Astrocyte (in vitro differentiated cells and primary cell): ENCODE measurements around the gene RCE1. TPM values are rescaled to one million over a fixed set of nuclear protein-coding genes. Genes with fewer than 3 reads are reported as not detected.

ENCODE experiments used
- DNase-seq: peaks from one replicate; pipeline ENCODE4 v3.0.0-alpha.2; 2010; ENCODE audit warnings: low read depth
- FAIRE-seq: peaks from 2 replicates; lab custom pipeline; 2011; peaks lifted over from hg19 to GRCh38; lab: Jason Lieb, UNC
- H2AFZ ChIP-seq: 2 replicates; pipeline ENCODE4 v1.6.0; 2012; ENCODE audit warnings: low read depth, low read length, inconsistent platforms
- H3K27ac ChIP-seq: 2 replicates; pipeline ENCODE4 v1.5.1; 2011; ENCODE audit warnings: low read depth, low read length, inconsistent platforms
- H3K27me3 ChIP-seq: 2 replicates; pipeline ENCODE4 v1.6.0; 2011; ENCODE audit warnings: low read length, inconsistent platforms; ENCODE audit not compliant: insufficient read depth
- H3K36me3 ChIP-seq: 2 replicates; pipeline ENCODE4 v1.5.1; 2011; ENCODE audit warnings: low read length, inconsistent platforms; ENCODE audit not compliant: insufficient read depth
- H3K4me1 ChIP-seq: 2 replicates; pipeline ENCODE4 v1.5.1; 2011; ENCODE audit warnings: low read length, inconsistent platforms; ENCODE audit not compliant: insufficient read depth
- H3K4me2 ChIP-seq: 2 replicates; pipeline ENCODE4 v1.6.0; 2012; ENCODE audit warnings: low read length, inconsistent platforms
- H3K4me3 ChIP-seq: 2 replicates; pipeline ENCODE4 v1.5.1; 2011; ENCODE audit warnings: low read depth, mild to moderate bottlenecking, low read length, inconsistent platforms; ENCODE audit not compliant: insufficient read depth
- H3K79me2 ChIP-seq: 2 replicates; pipeline ENCODE4 v1.6.0; 2012; ENCODE audit warnings: mild to moderate bottlenecking, low read length, inconsistent platforms; ENCODE audit not compliant: insufficient read depth
- H3K9ac ChIP-seq: 2 replicates; pipeline ENCODE4 v1.6.0; 2012; ENCODE audit warnings: mild to moderate bottlenecking, low read length, inconsistent platforms
- H3K9me3 ChIP-seq: 2 replicates; pipeline ENCODE4 v1.5.1; 2012; ENCODE audit warnings: low read depth, mild to moderate bottlenecking, low read length, inconsistent platforms; ENCODE audit not compliant: insufficient read depth
- H4K20me1 ChIP-seq: 2 replicates; pipeline ENCODE4 v1.6.0; 2012; ENCODE audit warnings: low read length, inconsistent platforms; ENCODE audit not compliant: insufficient read depth
- H3K27ac Mint-ChIP-seq: one replicate; pipeline ENCODE4 v1.8.0; 2021; ENCODE audit warnings: mild to moderate bottlenecking, mixed read lengths; ENCODE audit not compliant: unreplicated experiment
- H3K27me3 Mint-ChIP-seq: one replicate; pipeline ENCODE4 v1.8.0; 2021; ENCODE audit warnings: low read depth, mixed read lengths; ENCODE audit not compliant: unreplicated experiment
- H3K36me3 Mint-ChIP-seq: one replicate; pipeline ENCODE4 v1.8.0; 2021; ENCODE audit warnings: low read depth, mixed read lengths; ENCODE audit not compliant: unreplicated experiment
- H3K4me1 Mint-ChIP-seq: one replicate; pipeline ENCODE4 v1.8.0; 2021; ENCODE audit warnings: low read depth, mixed read lengths; ENCODE audit not compliant: unreplicated experiment
- H3K4me3 Mint-ChIP-seq: one replicate; pipeline ENCODE4 v1.8.0; 2021; ENCODE audit warnings: mild to moderate bottlenecking, moderate library complexity, mixed read lengths; ENCODE audit not compliant: unreplicated experiment
- H3K9me3 Mint-ChIP-seq: one replicate; pipeline ENCODE4 v1.8.0; 2021; ENCODE audit warnings: mild to moderate bottlenecking, mixed read lengths; ENCODE audit not compliant: unreplicated experiment
- EZH2 ChIP-seq: IDR thresholded peaks from 2 replicates; pipeline ENCODE4 v1.6.1; 2012; ENCODE audit warnings: mild to moderate bottlenecking, low read length, inconsistent platforms; ENCODE audit not compliant: insufficient read depth
- total RNA-seq: library from RNA; stranded (reverse); gene quantifications from 2 replicates; pipeline ENCODE4 v1.2.1, GENCODE V29; 2021
- TF ChIP-seq, protein P1 (sequence below): IDR thresholded peaks from 2 replicates; pipeline ENCODE4 v1.5.1; 2011; ENCODE audit warnings: low read depth, mild to moderate bottlenecking, inconsistent platforms, low read length, moderate library complexity; ENCODE audit not compliant: insufficient read depth

RCE1 gene
- total RNA-seq, 1 donor from 2014 or later, result 19.8 TPM

DNA sequence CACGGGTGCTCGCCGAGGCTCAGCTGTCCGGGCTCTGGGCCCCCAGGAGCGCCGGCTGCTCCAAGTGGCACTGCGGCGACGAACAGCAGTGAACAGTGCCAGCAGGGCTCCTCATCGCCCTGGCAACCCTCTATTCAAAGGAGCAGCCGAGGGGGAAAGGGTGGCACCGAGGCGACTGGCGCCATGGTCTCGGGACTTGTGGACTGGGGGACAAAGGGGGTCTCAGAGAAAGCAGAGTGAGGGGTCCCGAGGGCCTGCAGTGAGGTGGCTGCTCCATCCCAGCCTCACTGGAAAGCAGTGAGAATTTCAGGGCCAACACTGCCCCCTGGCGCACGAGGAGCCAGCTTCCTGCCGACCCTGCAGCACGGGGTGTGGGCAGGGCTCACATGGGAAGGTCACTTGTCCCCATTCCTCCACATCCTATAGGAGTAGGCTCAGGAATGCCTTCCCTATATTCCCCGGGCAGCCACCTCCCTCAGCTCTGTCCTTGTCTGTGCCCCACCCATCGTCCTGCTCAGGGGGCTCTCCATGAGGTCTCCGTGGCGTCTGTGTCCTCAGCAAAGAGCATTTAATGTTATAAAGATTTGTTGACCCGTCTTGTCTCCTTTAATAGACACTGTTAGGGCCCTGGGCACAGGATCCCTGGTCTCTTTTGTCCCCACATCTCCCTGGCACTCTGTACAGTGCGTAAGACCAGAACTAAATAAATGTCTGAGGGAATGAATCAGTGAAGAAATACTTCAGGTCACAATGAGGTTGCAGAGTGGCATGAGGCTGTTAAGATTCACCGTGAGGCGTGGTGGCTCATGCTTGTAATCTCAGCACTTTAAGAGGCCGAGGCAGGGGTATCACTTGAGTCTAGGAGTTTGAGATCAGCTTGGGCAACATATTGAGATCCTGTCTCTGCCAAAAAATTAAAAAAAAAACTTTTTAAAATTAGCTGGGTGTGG lies 40.0 kb downstream of the RCE1 start:
- Mint-ChIP-seq H3K4me1 (peaks cover 19% of the 10 kb centered on the region), H3K27ac (peak overlapping the region; percentile 77)

DNA sequence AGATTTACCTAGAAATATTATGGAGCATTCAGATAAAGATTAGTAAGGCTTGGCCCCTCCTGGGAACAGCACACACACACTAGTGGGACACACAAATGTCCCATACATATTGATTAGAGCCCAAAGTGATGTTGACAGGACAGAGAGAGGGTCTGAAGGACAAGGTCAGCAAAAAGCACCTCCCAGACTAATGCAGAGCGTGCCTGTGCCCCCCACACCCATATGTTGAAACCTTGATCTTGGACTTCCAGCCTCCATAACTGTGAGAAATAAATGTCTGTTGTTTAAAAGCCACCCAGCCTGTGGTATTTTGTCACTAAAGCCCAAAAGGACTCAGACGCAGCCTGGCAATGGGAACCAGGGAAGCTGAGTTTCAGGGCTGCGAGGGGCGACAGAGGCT lies 41.2 kb downstream of the RCE1 start:
- H3K4me1 ChIP-seq, result peaks cover 34% of the 10 kb centered on the region

More for the DNA sequence above, 40.0 kb downstream of the RCE1 start:
- Mint-ChIP-seq H3K27me3 (peaks cover 8% of the 10 kb centered on the region), H3K9me3 (no peaks in the 10 kb centered on the region), H3K4me3 (no peak overlapping the region), H3K36me3 (no peaks in the 10 kb centered on the region)
- Histone ChIP-seq H3K36me3 (no peaks in the 10 kb centered on the region), H3K27ac (peak overlapping the region; percentile 60), H3K4me3 (no peak overlapping the region), H3K79me2 (no peaks in the 10 kb centered on the region), H2AFZ (peak overlapping the region; percentile 75), H3K9me3 (no peaks in the 10 kb centered on the region), H4K20me1 (peaks cover 4% of the 10 kb centered on the region), H3K9ac (peak overlapping the region; percentile 56), H3K27me3 (no peaks in the 10 kb centered on the region), H3K4me1 (peaks cover 34% of the 10 kb centered on the region), H3K4me2 (peak overlapping the region; percentile 75)
- FAIRE-seq (peak; percentile 82), DNase-seq (peak; percentile 79)
- TF ChIP-seq, protein P1, sequence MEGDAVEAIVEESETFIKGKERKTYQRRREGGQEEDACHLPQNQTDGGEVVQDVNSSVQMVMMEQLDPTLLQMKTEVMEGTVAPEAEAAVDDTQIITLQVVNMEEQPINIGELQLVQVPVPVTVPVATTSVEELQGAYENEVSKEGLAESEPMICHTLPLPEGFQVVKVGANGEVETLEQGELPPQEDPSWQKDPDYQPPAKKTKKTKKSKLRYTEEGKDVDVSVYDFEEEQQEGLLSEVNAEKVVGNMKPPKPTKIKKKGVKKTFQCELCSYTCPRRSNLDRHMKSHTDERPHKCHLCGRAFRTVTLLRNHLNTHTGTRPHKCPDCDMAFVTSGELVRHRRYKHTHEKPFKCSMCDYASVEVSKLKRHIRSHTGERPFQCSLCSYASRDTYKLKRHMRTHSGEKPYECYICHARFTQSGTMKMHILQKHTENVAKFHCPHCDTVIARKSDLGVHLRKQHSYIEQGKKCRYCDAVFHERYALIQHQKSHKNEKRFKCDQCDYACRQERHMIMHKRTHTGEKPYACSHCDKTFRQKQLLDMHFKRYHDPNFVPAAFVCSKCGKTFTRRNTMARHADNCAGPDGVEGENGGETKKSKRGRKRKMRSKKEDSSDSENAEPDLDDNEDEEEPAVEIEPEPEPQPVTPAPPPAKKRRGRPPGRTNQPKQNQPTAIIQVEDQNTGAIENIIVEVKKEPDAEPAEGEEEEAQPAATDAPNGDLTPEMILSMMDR, result peak; percentile 55
- TF ChIP-seq EZH2, result no peak

More for the DNA sequence above, 41.2 kb downstream of the RCE1 start:
- no peak overlapping the region for H3K27ac ChIP-seq
- no peaks in the 10 kb centered on the region for H3K79me2 ChIP-seq
- FAIRE-seq (no peak), DNase-seq (no peak)
- no peak for TF ChIP-seq EZH2
- TF ChIP-seq, protein P1, result no peak
- no peaks in the 10 kb centered on the region for H3K27me3 ChIP-seq
- H3K4me3 ChIP-seq, result no peak overlapping the region
- H3K9me3 Mint-ChIP-seq, result no peaks in the 10 kb centered on the region
- no peak overlapping the region for H3K4me2 ChIP-seq
- no peak overlapping the region for H2AFZ ChIP-seq
- no peak overlapping the region for H3K4me3 Mint-ChIP-seq
- no peaks in the 10 kb centered on the region for H3K9me3 ChIP-seq
- H3K4me1 Mint-ChIP-seq, result peaks cover 19% of the 10 kb centered on the region
- no peak overlapping the region for H3K9ac ChIP-seq
- no peak overlapping the region for H3K27ac Mint-ChIP-seq
- H4K20me1 ChIP-seq, result peaks cover 4% of the 10 kb centered on the region
- no peaks in the 10 kb centered on the region for H3K36me3 ChIP-seq
- no peaks in the 10 kb centered on the region for H3K36me3 Mint-ChIP-seq
- peaks cover 6% of the 10 kb centered on the region for H3K27me3 Mint-ChIP-seq
